ENCODE measurements around the gene MRPL11.

DNA sequence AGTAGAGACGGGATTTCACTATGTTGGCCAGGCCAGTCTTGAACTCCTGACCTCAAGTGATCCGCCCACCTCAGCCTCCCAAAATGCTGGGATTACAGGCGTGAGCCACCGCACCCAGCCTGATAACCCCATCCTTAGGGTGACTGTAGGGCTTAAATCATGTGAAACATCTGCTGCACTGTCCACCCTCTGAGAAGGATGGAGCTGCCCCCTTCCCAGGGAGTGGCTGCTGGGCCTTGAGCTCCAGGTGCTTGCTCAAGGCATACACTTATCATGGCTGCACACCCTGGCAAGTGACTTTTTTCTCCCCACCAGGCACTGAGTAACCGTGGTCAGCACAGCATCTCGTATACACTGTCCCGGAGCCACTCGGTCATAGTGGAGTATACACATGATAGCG is 33.4 kb upstream of the MRPL11 start:
- TF ChIP-seq NRF1 (IDR thresholded peaks at IDR 0.05; ENCODE audit: low read depth, low read length), result no peak
- TF ChIP-seq, protein P1, sequence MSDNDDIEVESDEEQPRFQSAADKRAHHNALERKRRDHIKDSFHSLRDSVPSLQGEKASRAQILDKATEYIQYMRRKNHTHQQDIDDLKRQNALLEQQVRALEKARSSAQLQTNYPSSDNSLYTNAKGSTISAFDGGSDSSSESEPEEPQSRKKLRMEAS (IDR thresholded peaks at IDR 0.05; ENCODE audit: low read depth), result no peak
- TF ChIP-seq, protein P2, sequence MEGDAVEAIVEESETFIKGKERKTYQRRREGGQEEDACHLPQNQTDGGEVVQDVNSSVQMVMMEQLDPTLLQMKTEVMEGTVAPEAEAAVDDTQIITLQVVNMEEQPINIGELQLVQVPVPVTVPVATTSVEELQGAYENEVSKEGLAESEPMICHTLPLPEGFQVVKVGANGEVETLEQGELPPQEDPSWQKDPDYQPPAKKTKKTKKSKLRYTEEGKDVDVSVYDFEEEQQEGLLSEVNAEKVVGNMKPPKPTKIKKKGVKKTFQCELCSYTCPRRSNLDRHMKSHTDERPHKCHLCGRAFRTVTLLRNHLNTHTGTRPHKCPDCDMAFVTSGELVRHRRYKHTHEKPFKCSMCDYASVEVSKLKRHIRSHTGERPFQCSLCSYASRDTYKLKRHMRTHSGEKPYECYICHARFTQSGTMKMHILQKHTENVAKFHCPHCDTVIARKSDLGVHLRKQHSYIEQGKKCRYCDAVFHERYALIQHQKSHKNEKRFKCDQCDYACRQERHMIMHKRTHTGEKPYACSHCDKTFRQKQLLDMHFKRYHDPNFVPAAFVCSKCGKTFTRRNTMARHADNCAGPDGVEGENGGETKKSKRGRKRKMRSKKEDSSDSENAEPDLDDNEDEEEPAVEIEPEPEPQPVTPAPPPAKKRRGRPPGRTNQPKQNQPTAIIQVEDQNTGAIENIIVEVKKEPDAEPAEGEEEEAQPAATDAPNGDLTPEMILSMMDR (IDR thresholded peaks at IDR 0.05), result no peak
- TF ChIP-seq TAF1 (IDR thresholded peaks at IDR 0.05; ENCODE audit: borderline replicate concordance, low read depth, low read length), result no peak
- TF ChIP-seq YY1 (IDR thresholded peaks at IDR 0.05; ENCODE audit: low read depth), result no peak
- no peak for TF ChIP-seq JUND (IDR thresholded peaks at IDR 0.05)
- no peak for TF ChIP-seq RCOR1 (IDR thresholded peaks at IDR 0.05; ENCODE audit: low read length)
- no peak for TF ChIP-seq GABPA (IDR thresholded peaks at IDR 0.05; ENCODE audit: low read depth)
- no peak for TF ChIP-seq MXI1 (IDR thresholded peaks at IDR 0.05; ENCODE audit: low read depth, low read length)
- no peak for TF ChIP-seq CHD2 (IDR thresholded peaks at IDR 0.05; ENCODE audit: low read length, partially characterized antibody)
- TF ChIP-seq, protein P3, sequence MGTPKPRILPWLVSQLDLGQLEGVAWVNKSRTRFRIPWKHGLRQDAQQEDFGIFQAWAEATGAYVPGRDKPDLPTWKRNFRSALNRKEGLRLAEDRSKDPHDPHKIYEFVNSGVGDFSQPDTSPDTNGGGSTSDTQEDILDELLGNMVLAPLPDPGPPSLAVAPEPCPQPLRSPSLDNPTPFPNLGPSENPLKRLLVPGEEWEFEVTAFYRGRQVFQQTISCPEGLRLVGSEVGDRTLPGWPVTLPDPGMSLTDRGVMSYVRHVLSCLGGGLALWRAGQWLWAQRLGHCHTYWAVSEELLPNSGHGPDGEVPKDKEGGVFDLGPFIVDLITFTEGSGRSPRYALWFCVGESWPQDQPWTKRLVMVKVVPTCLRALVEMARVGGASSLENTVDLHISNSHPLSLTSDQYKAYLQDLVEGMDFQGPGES (IDR thresholded peaks at IDR 0.05; ENCODE audit: low read depth, low read length), result no peak
- no peak for TF ChIP-seq MEF2A (IDR thresholded peaks at IDR 0.05; ENCODE audit: borderline replicate concordance, low read depth)
- no peak for TF ChIP-seq RXRA (IDR thresholded peaks at IDR 0.05; ENCODE audit: borderline replicate concordance, low read depth)
- TF ChIP-seq EZH2phosphoT487 (IDR thresholded peaks at IDR 0.05; ENCODE audit: borderline replicate concordance, low read depth), result no peak

All from SK-N-SH (cell line).